GM12878 (cell line): ENCODE measurements around the gene PKM. TPM values are rescaled to one million over a fixed set of nuclear protein-coding genes. Genes with fewer than 3 reads are reported as not detected.

Source experiments
- ATAC-seq: fragments of 200-7000 bp; cut with Tn5 transposase; 3 replicates; pipeline ENCODE4 v1.9.1; 2020; ENCODE audit warnings: mild to moderate bottlenecking, moderate library complexity
- BruUV-seq: library from RNA; stranded (reverse); fragments of 400-500 nt; replicated peaks from 2 replicates; lab custom pipeline; 2021; lab: Mats Ljungman, UMichigan
- CTCF ChIA-PET: fragments of 300-600 bp; sonication (Branson Sonifier 250); formaldehyde crosslinking; extraction: SDS; loops from one replicate; lab custom pipeline; 2021; ENCODE audit warnings: inconsistent platforms; lab: Yijun Ruan, JAX
- POLR2A ChIA-PET: fragments of 350-600 bp; formaldehyde crosslinking; extraction: SDS; loops from one replicate; lab custom pipeline; 2021; ENCODE audit warnings: inconsistent platforms; lab: Charles Lee
- RAD21 ChIA-PET: fragments of 300-600 bp; sonication (Branson Sonifier 250); formaldehyde crosslinking; loops from one replicate; lab custom pipeline; 2023; ENCODE audit warnings: antibody characterized with exemption; ENCODE audit not compliant: unreplicated experiment; lab: Charles Lee
- SMC1A ChIA-PET: fragments of 300-600 bp; sonication (Branson Sonifier 250); formaldehyde crosslinking; loops from one replicate; lab custom pipeline; 2023; ENCODE audit not compliant: unreplicated experiment, uncharacterized antibody; lab: Charles Lee
- DNase-seq: peaks from one replicate; pipeline ENCODE4 v3.0.0-alpha.2; 2011; ENCODE audit warnings: low read depth, low spot score
- FAIRE-seq: peaks from 3 replicates; lab custom pipeline; 2011; peaks lifted over from hg19 to GRCh38; lab: Jason Lieb, UNC
- H2AFZ ChIP-seq: 2 replicates; pipeline ENCODE4 v1.6.0; 2011; ENCODE audit warnings: low read depth, low read length, control low read depth; ENCODE audit not compliant: control insufficient read depth
- H3K27ac ChIP-seq: 2 replicates; pipeline ENCODE4 v1.5.1; 2011; ENCODE audit warnings: control low read depth; ENCODE audit not compliant: control insufficient read depth, insufficient read depth
- H3K27me3 ChIP-seq, 2 experiments: replicated peaks in 1 of 2; 2 replicates each; pipeline versions ENCODE4 v1.6.0 to v1.6.1; 2011; ENCODE audit warnings: low read length in 1 of 2; ENCODE audit not compliant: control insufficient read depth in 2 of 2, insufficient read depth in 2 of 2
- H3K36me3 ChIP-seq, 2 experiments: 2 replicates each; pipeline ENCODE4 v1.5.1; 2011; ENCODE audit warnings: low read length in 1 of 2; ENCODE audit not compliant: control insufficient read depth in 2 of 2, insufficient read depth in 2 of 2
- H3K4me1 ChIP-seq: 2 replicates; pipeline ENCODE4 v1.6.1; 2011; ENCODE audit warnings: mild to moderate bottlenecking, low read length, moderate library complexity, mixed read lengths; ENCODE audit not compliant: control insufficient read depth, insufficient read depth
- H3K4me2 ChIP-seq: 2 replicates; pipeline ENCODE4 v1.6.0; 2011; ENCODE audit warnings: control low read depth; ENCODE audit not compliant: control insufficient read depth, insufficient read depth
- H3K4me3 ChIP-seq: fragments of 200-600 bp; sonication (generic); 2 replicates; pipeline ENCODE4 v1.5.1; 2016
- H3K79me2 ChIP-seq: 2 replicates; pipeline ENCODE4 v1.6.0; 2011; ENCODE audit warnings: low read length; ENCODE audit not compliant: control insufficient read depth, insufficient read depth
- H3K9ac ChIP-seq: 2 replicates; pipeline ENCODE4 v1.8.0; 2011; ENCODE audit warnings: low read length, control low read depth, mixed read lengths; ENCODE audit not compliant: control insufficient read depth, insufficient read depth
- H3K9me3 ChIP-seq: replicated peaks from 3 replicates; pipeline ENCODE4 v1.5.1; 2011; ENCODE audit warnings: mild to moderate bottlenecking, low read length; ENCODE audit not compliant: control insufficient read depth, insufficient read depth
- H4K20me1 ChIP-seq: 2 replicates; pipeline ENCODE4 v1.6.0; 2011; ENCODE audit not compliant: control insufficient read depth, insufficient read depth
- EGR1 ChIP-seq, 2 experiments: IDR thresholded peaks; 1 replicate in 1 of 2; 2 replicates in 1 of 2; pipeline ENCODE4 v1.6.1; 2011 to 2012; ENCODE audit warnings: low read depth in 2 of 2, low read length in 2 of 2, borderline replicate concordance in 1 of 2, mild to moderate bottlenecking in 1 of 2, moderate library complexity in 1 of 2
- POLR2AphosphoS2 ChIP-seq: IDR thresholded peaks from 2 replicates; pipeline ENCODE4 v1.6.1; 2011; ENCODE audit warnings: low read depth, mild to moderate bottlenecking, low read length, improper control_type of control experiment, moderate library complexity
- RAD21 ChIP-seq: IDR thresholded peaks from 2 replicates; pipeline ENCODE4 v1.6.1; 2011; ENCODE audit warnings: mild to moderate bottlenecking, low read depth, low read length, moderate library complexity; ENCODE audit not compliant: insufficient read depth
- RB1 ChIP-seq: fragments of 450-650 bp; formaldehyde crosslinking; IDR thresholded peaks from 2 replicates; pipeline ENCODE4 v1.6.1; 2017; ENCODE audit warnings: mild to moderate bottlenecking, borderline replicate concordance
- SIN3A ChIP-seq: IDR thresholded peaks from 2 replicates; pipeline ENCODE4 v1.6.1; 2012; ENCODE audit warnings: low read depth, low read length, improper control_type of control experiment
- SPI1 ChIP-seq: IDR thresholded peaks from 2 replicates; pipeline ENCODE4 v1.6.1; 2011; ENCODE audit warnings: low read depth, mild to moderate bottlenecking, low read length, moderate library complexity, borderline replicate concordance; ENCODE audit not compliant: insufficient read depth
- SREBF1 ChIP-seq: IDR thresholded peaks from 2 replicates; pipeline ENCODE4 v1.6.1; 2012; ENCODE audit warnings: mild to moderate bottlenecking, low read length
- SUPT20H ChIP-seq: IDR thresholded peaks from 2 replicates; pipeline ENCODE4 v1.6.1; 2011; ENCODE audit warnings: low read depth, mild to moderate bottlenecking, low read length, moderate library complexity, borderline replicate concordance; ENCODE audit not compliant: control insufficient read depth
- WGBS: methylation state at CpG from one replicate; pipeline ENCODE4 v1.1.6; 2016; ENCODE audit warnings: low lambda C conversion rate; ENCODE audit not compliant: insufficient replicate concordance, insufficient coverage; ENCODE audit errors: missing lambda C conversion rate; 5-methylcytosine and 5-hydroxymethylcytosine counted together
- in situ Hi-C: fragments of 300-500 bp; cut with MboI; formaldehyde crosslinking; loops from 9 replicates; pipeline ENCODE4 v1.14.3; 2018; ENCODE audit warnings: mixed read lengths
- intact Hi-C: fragments of 100-400 bp; cut with micrococcal nuclease; formaldehyde crosslinking; loops from one replicate; pipeline ENCODE4 v1.14.2; 2022; ENCODE audit not compliant: unreplicated experiment
- polyA plus RNA-seq, 11 experiments: library from polyadenylated mRNA; depleted of rRNA in 4 of 11; unstranded in 6 of 11; stranded (reverse) in 5 of 11; fragments of >200 nt; fragmentation: Nextera tagmentation in 4 of 11; fragmentation: Illumina TruSeq in 1 of 11; extraction: Ambion mirVana in 4 of 11; extraction: Trizol in 1 of 11; gene quantifications; 1 replicate in 1 of 11; 2 replicates in 10 of 11; pipeline versions ENCODE4 v1.2.1 to v1.2.3, GENCODE V29; 2011 to 2016; ENCODE audit warnings: inconsistent platforms in 2 of 11, missing spikeins in 2 of 11, low read depth in 1 of 11
- total RNA-seq, 4 experiments: library from RNA; depleted of rRNA in 3 of 4; stranded (reverse); fragments of >200 nt in 3 of 4; fragmentation: Illumina TruSeq in 1 of 4; extraction: Trizol in 1 of 4; gene quantifications; 2 replicates each; pipeline versions ENCODE4 v1.2.1 to v1.2.3, GENCODE V29; 2013 to 2021
- TF ChIP-seq, protein P1 (sequence below): IDR thresholded peaks from 2 replicates; pipeline ENCODE4 v1.6.1; 2012; ENCODE audit warnings: improper control_type of control experiment, low read depth, low read length; ENCODE audit not compliant: insufficient replicate concordance
- TF ChIP-seq, protein P2 (sequence below): fragments of 450-650 bp; conservative IDR thresholded peaks from 2 replicates; pipeline ENCODE4 v1.6.1; 2017; ENCODE audit warnings: mild to moderate bottlenecking, moderate library complexity

Gene PKM
- total and polyA plus RNA-seq, 10 of the 15 experiments (the other 5 are each of a cell fraction or from before 2014, with no cell fraction given), result 491 to 2,011 (median 1,433) TPM

DNA sequence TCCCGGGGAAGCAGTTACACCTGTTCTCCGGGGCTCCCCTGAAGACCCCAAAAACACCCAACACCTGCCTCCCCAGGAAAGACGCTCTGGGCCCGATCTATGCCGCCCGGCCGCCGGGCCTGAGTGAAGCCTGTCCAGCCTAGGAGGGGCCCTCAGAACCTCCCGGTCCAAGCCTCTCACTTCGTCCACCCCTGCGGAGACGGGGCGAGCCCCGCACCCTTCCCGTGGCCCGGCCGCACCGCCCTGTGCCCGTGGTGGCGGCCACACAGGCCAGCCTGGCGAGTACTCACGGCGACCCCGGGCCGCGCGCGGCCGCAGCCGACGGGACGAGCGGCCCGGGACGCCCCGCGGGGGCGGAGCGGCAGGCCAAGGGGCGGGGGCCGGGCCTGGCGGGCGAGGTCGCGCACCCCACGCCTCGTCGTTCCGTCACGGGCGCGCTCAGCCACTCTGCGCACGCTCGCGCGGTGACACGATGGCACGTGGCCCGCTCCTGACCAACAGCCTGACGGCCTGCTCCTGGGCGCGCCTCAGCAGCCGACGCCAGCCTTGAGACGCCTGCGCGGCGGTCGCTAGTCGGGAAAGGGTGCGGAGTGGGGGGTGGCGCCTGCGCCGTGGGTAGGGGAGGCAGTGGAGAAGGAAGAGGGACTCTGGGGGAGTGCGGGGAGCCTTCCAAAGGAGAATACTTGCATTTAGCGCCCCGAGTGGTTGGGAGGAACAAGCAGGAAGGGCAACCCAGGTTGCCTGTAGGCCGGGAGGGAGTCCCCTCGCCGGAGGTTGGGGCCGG, 41.4 kb upstream of the PKM start, which contains the start of gene PARP6 (continued):
- TF ChIP-seq SIN3A (no peak; the same call in 1 of the 2 replicates), EGR1 (IDR thresholded peaks at IDR 0.05; ENCODE audit: borderline replicate concordance in 1 of 2, low read depth in 2 of 2, low read length in 2 of 2) (peak; percentile 35 to 95), SREBF1 (no peak), RB1 (peak; percentile 56; the same call in 1 of the 2 replicates)

DNA sequence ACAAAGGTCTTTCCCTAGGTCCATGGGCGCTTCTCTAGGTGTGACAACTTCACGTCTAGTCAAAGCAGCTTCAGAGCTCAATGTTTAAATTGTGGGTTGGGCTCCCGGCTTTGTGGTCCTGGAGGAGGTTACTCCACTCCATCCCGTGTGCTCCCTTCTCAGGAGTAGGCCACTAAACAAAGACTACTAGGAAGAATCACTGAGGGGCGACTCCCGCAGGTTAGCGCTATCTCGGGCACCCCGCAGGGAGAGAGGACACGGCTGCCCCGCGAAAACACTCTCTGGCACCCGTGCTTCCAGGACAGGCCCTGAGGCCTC, 40.9 kb upstream of the PKM start:
- peak overlapping the region; percentile 70 for H3K4me3 ChIP-seq
- in situ Hi-C loops, result no loop called here
- no peaks in the 10 kb centered on the region for H4K20me1 ChIP-seq
- SMC1A ChIA-PET, result interaction anchor here (1.0 to 1.1 kb wide), 2 partner anchors 45 to 71 kb away, joined by 4 read pairs; no protein-coding TSS in a partner anchor
- FAIRE-seq (no peak), ATAC-seq (peak; percentile 8), DNase-seq (no peak)
- CTCF ChIA-PET, result interaction anchor here (0.6 kb wide), 1 partner anchor 72 kb away, joined by 3 read pairs; no protein-coding TSS in a partner anchor
- H3K36me3 ChIP-seq, result peaks cover 0 to 11% of the 10 kb centered on the region in 2 experiments; a peak in 1 of 4 replicates
- no peaks in the 10 kb centered on the region for H3K9me3 ChIP-seq
- no TSS peak for BruUV-seq
- H2AFZ ChIP-seq, result peak overlapping the region; percentile 79
- H3K4me2 ChIP-seq, result peak overlapping the region; percentile 19
- intact Hi-C loops, result loop anchor here (1.0 kb wide), 1 partner anchor 41 kb away; the partner anchor contains the start of gene PKM
- H3K27me3 ChIP-seq, result no peaks in the 10 kb centered on the region
- POLR2A ChIA-PET, result interaction anchor here (0.6 to 1.0 kb wide), 3 partner anchors 40 to 45 kb away, joined by 3 to 4 read pairs (median 3); no protein-coding TSS in a partner anchor
- peaks cover 6% of the 10 kb centered on the region; the same call in 1 of the 2 replicates for H3K4me1 ChIP-seq
- TF ChIP-seq SUPT20H (no peak), SPI1 (no peak), RAD21 (no peak), POLR2AphosphoS2 (no peak)
- TF ChIP-seq, protein P1, sequence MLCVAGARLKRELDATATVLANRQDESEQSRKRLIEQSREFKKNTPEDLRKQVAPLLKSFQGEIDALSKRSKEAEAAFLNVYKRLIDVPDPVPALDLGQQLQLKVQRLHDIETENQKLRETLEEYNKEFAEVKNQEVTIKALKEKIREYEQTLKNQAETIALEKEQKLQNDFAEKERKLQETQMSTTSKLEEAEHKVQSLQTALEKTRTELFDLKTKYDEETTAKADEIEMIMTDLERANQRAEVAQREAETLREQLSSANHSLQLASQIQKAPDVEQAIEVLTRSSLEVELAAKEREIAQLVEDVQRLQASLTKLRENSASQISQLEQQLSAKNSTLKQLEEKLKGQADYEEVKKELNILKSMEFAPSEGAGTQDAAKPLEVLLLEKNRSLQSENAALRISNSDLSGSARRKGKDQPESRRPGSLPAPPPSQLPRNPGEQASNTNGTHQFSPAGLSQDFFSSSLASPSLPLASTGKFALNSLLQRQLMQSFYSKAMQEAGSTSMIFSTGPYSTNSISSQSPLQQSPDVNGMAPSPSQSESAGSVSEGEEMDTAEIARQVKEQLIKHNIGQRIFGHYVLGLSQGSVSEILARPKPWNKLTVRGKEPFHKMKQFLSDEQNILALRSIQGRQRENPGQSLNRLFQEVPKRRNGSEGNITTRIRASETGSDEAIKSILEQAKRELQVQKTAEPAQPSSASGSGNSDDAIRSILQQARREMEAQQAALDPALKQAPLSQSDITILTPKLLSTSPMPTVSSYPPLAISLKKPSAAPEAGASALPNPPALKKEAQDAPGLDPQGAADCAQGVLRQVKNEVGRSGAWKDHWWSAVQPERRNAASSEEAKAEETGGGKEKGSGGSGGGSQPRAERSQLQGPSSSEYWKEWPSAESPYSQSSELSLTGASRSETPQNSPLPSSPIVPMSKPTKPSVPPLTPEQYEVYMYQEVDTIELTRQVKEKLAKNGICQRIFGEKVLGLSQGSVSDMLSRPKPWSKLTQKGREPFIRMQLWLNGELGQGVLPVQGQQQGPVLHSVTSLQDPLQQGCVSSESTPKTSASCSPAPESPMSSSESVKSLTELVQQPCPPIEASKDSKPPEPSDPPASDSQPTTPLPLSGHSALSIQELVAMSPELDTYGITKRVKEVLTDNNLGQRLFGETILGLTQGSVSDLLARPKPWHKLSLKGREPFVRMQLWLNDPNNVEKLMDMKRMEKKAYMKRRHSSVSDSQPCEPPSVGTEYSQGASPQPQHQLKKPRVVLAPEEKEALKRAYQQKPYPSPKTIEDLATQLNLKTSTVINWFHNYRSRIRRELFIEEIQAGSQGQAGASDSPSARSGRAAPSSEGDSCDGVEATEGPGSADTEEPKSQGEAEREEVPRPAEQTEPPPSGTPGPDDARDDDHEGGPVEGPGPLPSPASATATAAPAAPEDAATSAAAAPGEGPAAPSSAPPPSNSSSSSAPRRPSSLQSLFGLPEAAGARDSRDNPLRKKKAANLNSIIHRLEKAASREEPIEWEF, result no peak
- TF ChIP-seq, protein P2, sequence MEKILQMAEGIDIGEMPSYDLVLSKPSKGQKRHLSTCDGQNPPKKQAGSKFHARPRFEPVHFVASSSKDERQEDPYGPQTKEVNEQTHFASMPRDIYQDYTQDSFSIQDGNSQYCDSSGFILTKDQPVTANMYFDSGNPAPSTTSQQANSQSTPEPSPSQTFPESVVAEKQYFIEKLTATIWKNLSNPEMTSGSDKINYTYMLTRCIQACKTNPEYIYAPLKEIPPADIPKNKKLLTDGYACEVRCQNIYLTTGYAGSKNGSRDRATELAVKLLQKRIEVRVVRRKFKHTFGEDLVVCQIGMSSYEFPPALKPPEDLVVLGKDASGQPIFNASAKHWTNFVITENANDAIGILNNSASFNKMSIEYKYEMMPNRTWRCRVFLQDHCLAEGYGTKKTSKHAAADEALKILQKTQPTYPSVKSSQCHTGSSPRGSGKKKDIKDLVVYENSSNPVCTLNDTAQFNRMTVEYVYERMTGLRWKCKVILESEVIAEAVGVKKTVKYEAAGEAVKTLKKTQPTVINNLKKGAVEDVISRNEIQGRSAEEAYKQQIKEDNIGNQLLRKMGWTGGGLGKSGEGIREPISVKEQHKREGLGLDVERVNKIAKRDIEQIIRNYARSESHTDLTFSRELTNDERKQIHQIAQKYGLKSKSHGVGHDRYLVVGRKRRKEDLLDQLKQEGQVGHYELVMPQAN, result no peak
- TF ChIP-seq, all 136 proteins: peak for 0
- RAD21 ChIA-PET, result interaction anchor here (1.1 kb wide), 2 partner anchors 43 to 45 kb away, joined by 3 read pairs; no protein-coding TSS in a partner anchor
- H3K79me2 ChIP-seq, result peaks cover 22% of the 10 kb centered on the region
- H3K9ac ChIP-seq, result peak overlapping the region; percentile 75
- WGBS, result 3% methylated on average over 13 of the region's 13 CpGs
- H3K27ac ChIP-seq, result peak overlapping the region; percentile 70
